ENCODE data around the gene CRTC3.

GRCh38 chr15:90565866-90566265, 36.1 kb downstream of the CRTC3 start:
- TF ChIP-seq MEIS1 (CRISPR knock-in tag; IDR thresholded peaks at IDR 0.05; ENCODE audit: borderline replicate concordance) (no peak), CTCF (CRISPR knock-in tag; IDR thresholded peaks at IDR 0.05) (no peak), ZSCAN31 (CRISPR knock-in tag; IDR thresholded peaks at IDR 0.05; ENCODE audit: low read depth) (no peak), POLR2A (IDR thresholded peaks at IDR 0.05; ENCODE audit: insufficient read depth in 1 of 2, low read depth in 2 of 2, low read length in 2 of 2) (no peak), YY1 (IDR thresholded peaks at IDR 0.05; ENCODE audit: insufficient read depth, insufficient replicate concordance, low read depth, low read length) (no peak), SOX6 (IDR thresholded peaks at IDR 0.05) (no peak), SOX6 (CRISPR knock-in tag; IDR thresholded peaks at IDR 0.05) (no peak), HCFC1 (IDR thresholded peaks at IDR 0.05; ENCODE audit: low read depth, low read length) (no peak), MYC (CRISPR knock-in tag; IDR thresholded peaks at IDR 0.05; ENCODE audit: borderline replicate concordance) (no peak), ZNF580 (CRISPR knock-in tag; IDR thresholded peaks at IDR 0.05; ENCODE audit: borderline replicate concordance, low read depth) (no peak), BATF2 (CRISPR knock-in tag; IDR thresholded peaks at IDR 0.05) (no peak), EZH2 (conservative IDR thresholded peaks at IDR 0.05; ENCODE audit: low read depth, low read length) (no peak), ATF5 (CRISPR knock-in tag; IDR thresholded peaks at IDR 0.05; ENCODE audit: low read depth) (no peak), BCLAF1 (IDR thresholded peaks at IDR 0.05) (no peak), CHD2 (IDR thresholded peaks at IDR 0.05; ENCODE audit: low read depth, low read length) (no peak)
